ENCODE data around the gene HTR2B.
"Not testable (repeated sequence)": the region's sequence is repeated elsewhere in the genome, so short reads cannot be mapped to it uniquely, and the experiment has no call there.

Gene HTR2B

GRCh38 chr2:231124838-231125568, at the start of gene HTR2B:
Gene HTR2B (minus strand): TSS chr2:231125042. CDS start chr2:231123764, 1,278 bp downstream.
- no peak for DNase-seq (ENCODE audit: low read depth)

- DNase-seq (ENCODE audit: low read depth), result no peak
Observed at GRCh38 chr2:231174211-231174651, 49.4 kb upstream of the HTR2B start.

DNA sequence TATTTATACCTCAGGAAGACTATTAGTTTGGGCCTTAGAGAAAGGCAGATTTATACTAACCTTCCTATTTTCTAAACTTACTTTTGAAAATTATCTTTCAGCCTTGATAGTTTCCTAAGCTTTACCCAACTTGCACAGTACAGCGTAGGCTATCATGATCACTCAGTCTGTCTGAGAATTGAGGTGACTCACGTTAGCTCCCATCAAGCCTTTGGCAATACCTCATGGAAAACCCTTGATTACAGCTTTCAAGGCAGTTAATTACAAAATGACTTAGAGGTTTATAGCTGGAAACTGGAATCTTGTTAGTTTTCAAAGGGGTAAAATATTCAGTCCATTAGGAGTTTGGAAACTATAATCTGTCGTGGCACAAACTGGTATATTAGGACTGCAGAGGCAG, 47.2 kb upstream of the HTR2B start:
- DNase-seq (ENCODE audit: low read depth), result no peak

DNA sequence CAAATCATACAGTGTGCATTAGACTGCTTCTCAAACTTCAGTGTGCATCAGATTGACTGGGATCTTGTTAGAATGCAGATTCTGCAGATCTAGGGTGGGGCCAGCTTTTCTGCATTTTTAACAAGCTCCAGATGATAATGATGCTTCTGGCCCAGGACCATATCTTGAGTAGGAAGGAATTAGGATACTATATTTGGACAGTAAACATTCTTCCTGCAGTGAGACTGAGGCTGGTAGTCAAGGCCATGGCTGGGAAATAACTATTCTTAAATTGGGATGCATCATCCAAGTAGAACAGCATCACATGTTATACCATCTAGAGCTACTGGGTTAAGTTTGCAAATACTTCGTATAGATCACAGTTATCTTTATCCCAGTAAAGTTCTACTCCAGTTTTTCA, 45.2 kb upstream of the HTR2B start:
- DNase-seq (ENCODE audit: low read depth), result no peak

GRCh38 chr2:231169488-231169887, 44.6 kb upstream of the HTR2B start:
- no peak for DNase-seq (ENCODE audit: low read depth)

GRCh38 chr2:231168460-231169139, 43.8 kb upstream of the HTR2B start:
- DNase-seq (ENCODE audit: low read depth), result no peak

GRCh38 chr2:231167745-231168459, 43.1 kb upstream of the HTR2B start:
- DNase-seq (ENCODE audit: low read depth), result no peak

GRCh38 chr2:231163414-231164095, 38.7 kb upstream of the HTR2B start:
- DNase-seq (ENCODE audit: low read depth), result no peak

DNA sequence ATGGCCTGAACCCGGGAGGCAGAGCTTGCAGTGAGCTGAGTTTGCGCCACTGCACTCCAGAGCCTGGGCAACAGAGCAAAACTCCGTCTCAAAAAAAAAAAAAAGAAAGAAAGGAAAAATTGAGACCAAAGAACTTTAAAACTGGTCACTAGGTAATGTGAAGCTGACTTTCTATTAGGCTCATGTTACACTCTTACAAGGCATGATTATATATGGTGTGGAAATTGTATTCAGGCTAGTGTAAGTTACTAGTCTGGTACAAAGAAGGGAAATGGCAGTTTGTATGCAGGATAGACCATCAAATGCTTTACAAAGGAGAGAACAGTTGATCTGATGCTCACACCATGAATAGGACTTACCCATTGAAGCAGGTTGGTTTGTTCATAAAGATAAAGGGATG, 38.2 kb upstream of the HTR2B start:
- no peak for DNase-seq (ENCODE audit: low read depth)

DNA sequence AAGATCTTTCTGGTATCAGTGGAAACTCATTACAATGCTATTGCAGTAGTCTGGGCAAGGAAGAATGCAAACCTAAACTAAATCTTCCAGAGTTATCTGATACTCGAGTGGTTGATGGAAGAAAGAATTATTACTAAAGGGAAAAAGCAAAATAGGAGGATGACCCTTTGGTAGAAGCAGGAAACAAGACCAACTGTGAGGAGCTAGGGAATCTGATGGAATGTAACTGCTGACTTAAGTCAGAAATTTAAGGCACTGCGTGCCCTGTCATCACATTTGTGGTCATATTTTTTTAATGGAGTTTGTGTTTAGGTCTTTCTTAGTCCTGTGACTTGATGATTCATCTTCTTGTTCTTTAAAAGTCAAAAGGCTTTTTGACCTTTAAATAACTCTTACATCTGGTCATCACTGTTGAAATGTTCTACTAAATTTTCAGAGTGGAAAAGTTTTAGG, 37.1 kb upstream of the HTR2B start:
- DNase-seq (ENCODE audit: low read depth), result peak; percentile 98

DNA sequence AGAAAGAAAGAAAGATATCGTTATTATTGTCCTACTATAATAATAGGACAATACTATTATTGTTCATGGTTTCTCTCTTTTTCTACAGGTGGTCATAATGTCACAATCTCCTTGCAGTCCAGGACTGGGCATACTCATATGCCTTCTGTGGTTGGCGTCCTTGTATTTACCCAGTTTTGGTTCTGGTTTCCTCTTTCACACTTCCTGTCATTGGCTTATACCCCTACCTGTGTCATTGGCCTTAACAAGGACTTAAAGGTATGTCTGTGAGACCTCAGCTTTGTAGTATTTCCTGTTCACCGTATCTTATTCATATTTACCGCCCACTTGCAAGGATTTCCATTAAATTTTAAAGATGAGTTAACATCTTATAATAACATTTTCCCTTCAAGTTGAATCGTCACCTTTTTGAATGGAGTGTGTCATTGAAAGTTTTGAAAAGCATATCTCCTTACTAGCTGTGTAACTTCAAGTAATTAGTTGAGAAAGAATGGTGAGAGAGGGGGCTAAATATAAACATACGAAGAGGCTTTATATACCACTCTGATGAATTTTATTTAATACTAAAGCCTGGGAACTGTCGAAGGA, 36.5 kb upstream of the HTR2B start:
- DNase-seq (ENCODE audit: low read depth), result no peak

- DNase-seq (ENCODE audit: low read depth), result no peak
Observed at GRCh38 chr2:231160701-231161100, 35.9 kb upstream of the HTR2B start.

- no peak for DNase-seq (ENCODE audit: low read depth)
Observed at GRCh38 chr2:231159306-231159705, 34.5 kb upstream of the HTR2B start.

GRCh38 chr2:231152800-231153557, 28.1 kb upstream of the HTR2B start:
- peak; percentile 47 for DNase-seq (ENCODE audit: low read depth)

GRCh38 chr2:231146665-231147064, 21.8 kb upstream of the HTR2B start:
- no peak for DNase-seq (ENCODE audit: low read depth)

GRCh38 chr2:231144896-231145295, 20.1 kb upstream of the HTR2B start:
- no peak for DNase-seq (ENCODE audit: low read depth)

GRCh38 chr2:231140808-231141207, 16.0 kb upstream of the HTR2B start:
- DNase-seq (ENCODE audit: low read depth), result not testable (repeated sequence)

- no peak for DNase-seq (ENCODE audit: low read depth)
Observed at GRCh38 chr2:231139796-231140195, 15.0 kb upstream of the HTR2B start.

- DNase-seq (ENCODE audit: low read depth), result no peak
Observed at GRCh38 chr2:231138699-231139098, 13.9 kb upstream of the HTR2B start.

DNA sequence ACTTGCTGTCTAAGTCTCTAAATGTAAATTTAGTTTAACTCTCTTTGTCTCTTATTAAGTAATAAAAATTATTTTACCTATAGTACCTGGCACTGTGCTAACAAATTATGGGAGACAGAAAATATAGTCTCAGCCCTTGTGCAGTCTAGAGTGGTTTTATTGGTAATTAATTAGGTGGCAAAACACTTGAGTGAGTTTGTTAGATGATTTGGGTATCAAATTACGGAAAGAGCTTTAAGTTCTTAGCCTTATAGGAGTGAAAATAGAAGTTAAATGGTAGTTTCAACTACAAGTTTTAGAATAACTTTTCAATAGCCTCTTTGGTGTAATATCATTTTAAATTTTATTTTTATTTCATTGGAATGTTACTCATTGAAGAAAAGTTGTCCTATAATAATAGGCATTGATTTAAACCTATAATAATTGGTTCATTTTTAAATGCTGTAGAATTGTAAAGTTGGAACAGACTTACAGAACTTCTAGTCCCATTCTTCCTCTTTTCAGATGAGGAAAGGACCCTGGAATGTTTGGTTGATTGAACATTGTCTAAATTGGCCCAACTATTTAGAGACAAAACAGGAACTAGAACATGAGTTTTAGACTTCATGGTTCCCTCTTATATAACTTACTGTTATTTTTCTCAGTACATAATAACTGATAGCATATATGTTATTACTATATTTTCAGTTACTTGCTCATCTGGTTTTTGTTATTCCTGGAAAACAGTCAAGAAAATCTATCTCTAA, 10.2 kb upstream of the HTR2B start:
- DNase-seq (ENCODE audit: low read depth), result no peak

All from non-pigmented ciliary epithelial cell (primary cell).